PFSK-1 (cell line): ENCODE data around the gene CACHD1.

ENCODE experiments used
- FOXP2 ChIP-seq: optimal IDR thresholded peaks from 2 replicates; pipeline ENCODE3; 2011; ENCODE audit warnings: borderline replicate concordance, control low read depth, inconsistent platforms; ENCODE audit not compliant: insufficient read depth; ENCODE audit errors: extremely low read length, extremely low read depth
- POLR2AphosphoS5 ChIP-seq: IDR thresholded peaks from 2 replicates; pipeline ENCODE4 v1.6.1; 2012; ENCODE audit warnings: low read depth, mild to moderate bottlenecking, control low read depth, low read length, moderate library complexity
- REST ChIP-seq, 2 experiments: IDR thresholded peaks; 2 replicates each; pipeline versions ENCODE4 v1.6.1 to v1.8.0; 2011 to 2012; ENCODE audit warnings: low read depth in 2 of 2, low read length in 2 of 2, control low read depth in 1 of 2, inconsistent platforms in 1 of 2, mild to moderate bottlenecking in 1 of 2, moderate library complexity in 1 of 2; ENCODE audit not compliant: insufficient read depth in 1 of 2
- SIN3A ChIP-seq: IDR thresholded peaks from 2 replicates; pipeline ENCODE4 v1.6.1; 2012; ENCODE audit warnings: mild to moderate bottlenecking, low read length, moderate library complexity, borderline replicate concordance; ENCODE audit not compliant: insufficient read depth
- TAF1 ChIP-seq: IDR thresholded peaks from 2 replicates; pipeline ENCODE4 v1.6.1; 2012; ENCODE audit warnings: low read length, control low read depth, borderline replicate concordance; ENCODE audit not compliant: insufficient read depth

The CACHD1 gene

GRCh38 chr1:64471218-64472039 is 1.5 kb downstream of the CACHD1 start:
- TF ChIP-seq POLR2AphosphoS5 (no peak), SIN3A (no peak), FOXP2 (no peak)

DNA sequence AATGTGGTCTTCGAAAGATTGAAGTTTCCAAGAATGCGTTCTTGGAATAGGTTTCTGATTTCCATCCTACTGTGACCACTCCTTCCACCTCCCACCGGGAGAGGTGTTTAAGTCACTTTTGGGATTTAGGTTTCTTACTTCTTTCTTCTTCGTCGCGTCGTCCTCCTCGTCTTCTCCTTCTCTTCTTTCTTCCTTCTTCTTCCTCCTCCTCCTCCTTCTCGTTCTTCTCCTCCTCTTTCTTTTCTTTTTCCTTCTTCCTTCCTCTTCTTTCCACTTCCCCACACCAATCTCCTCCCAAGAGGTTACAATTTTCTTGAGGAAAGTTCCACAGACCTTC is 2.1 kb downstream of the CACHD1 start:
- no peak for TF ChIP-seq TAF1
- TF ChIP-seq SIN3A = no peak

DNA sequence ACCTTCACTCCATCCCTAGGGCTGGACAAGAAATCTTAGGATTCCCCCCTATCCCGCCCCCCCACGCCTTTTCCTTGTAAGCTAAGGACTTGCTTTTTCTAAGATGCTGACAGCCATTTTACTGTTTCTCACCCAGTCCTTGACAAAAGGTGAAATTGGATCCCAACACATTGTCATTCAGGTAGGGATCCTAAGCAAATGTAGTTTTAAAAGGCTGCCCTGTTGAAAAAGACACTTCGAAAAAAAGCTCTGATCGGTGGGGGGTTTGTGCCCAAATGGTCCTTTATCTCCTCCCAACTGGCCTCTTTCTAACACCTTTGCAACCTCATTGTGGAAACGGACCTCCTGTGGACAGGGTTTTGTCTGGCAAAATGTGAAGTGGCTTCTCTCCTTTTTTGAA is 2.9 kb downstream of the CACHD1 start:
- TF ChIP-seq TAF1 (no peak), POLR2AphosphoS5 (no peak), SIN3A (no peak), FOXP2 (no peak), REST (IDR thresholded peaks at IDR 0.05; ENCODE audit: insufficient read depth in 1 of 2, low read depth in 2 of 2, low read length in 2 of 2) (no peak)

- TF ChIP-seq REST (IDR thresholded peaks at IDR 0.05; ENCODE audit: insufficient read depth in 1 of 2, low read depth in 2 of 2, low read length in 2 of 2) (no peak), TAF1 (no peak), SIN3A (no peak), POLR2AphosphoS5 (no peak), FOXP2 (no peak)
These were observed 3.4 kb downstream of the CACHD1 start for GRCh38 chr1:64473367-64473766.

DNA sequence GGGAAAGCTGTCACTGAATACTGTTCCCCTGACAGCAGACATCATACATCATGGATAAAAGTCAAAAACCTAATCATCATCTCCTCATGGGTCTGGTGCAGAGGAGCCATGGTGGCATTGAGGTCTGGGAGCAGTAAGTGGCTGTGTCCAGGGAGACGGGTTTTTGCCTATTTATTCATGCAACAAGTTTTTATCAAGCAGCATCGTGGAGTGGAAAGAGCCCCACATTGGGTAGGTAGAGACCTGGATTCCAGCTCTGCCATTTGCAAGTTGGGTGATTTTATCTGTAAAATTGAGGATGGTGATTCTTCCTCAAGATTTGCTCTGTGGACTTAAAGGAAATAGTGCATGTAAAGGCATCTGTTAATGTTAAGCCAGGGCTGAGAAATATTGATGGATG is 4.2 kb downstream of the CACHD1 start:
- no peak for TF ChIP-seq TAF1
- TF ChIP-seq SIN3A = no peak
- no peak for TF ChIP-seq REST (IDR thresholded peaks at IDR 0.05; ENCODE audit: insufficient read depth in 1 of 2, low read depth in 2 of 2, low read length in 2 of 2)
- no peak for TF ChIP-seq FOXP2
- no peak for TF ChIP-seq POLR2AphosphoS5

DNA sequence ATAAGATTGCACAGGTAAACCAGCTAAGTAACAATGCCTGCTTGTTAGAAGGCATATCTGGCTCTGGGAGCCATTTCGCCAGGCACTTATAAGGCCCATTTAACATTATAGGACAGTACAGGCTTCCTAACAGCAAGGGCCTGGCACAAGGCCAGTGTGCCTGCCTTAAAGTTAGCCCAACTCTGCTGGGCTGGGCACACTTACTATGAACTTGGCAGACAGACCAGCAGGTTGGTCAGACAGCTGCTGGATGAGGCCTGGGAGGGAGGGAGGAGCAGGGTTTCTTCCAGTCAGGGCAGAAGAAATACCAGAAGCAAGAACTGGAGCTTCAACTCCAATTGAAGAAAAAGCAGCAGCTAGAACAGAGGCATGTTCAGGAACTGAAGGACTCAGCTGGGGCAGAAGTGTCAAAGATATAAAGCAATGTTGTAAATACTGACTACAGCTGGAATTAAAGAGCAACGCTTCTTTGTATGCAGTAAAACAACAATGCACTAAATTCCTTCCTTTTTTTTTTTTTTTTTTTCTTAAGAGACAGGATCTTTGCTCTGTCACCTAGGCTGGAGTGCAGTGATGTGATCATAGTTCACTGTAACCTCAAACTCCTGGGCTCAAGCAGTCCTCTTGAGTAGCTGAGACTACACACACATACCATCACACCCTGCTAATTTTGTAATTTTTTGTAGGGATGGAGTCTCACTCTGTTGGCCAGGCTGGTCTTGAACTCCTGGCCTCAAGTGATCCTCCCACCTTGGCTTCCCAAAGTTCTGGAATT is 4.9 kb downstream of the CACHD1 start:
- TF ChIP-seq TAF1 = no peak
